Left renal cortex interstitium (tissue), 4 donors: ENCODE results near the gene NNAT. TPM values are rescaled to one million over a fixed set of nuclear protein-coding genes. Genes with fewer than 3 reads are reported as not detected.

Experiments used
- DNase-seq, 4 donors: peaks; one replicate each; pipeline ENCODE4 v3.0.0-alpha.2; 2013; ENCODE audit warnings: low read depth in 4 of 4, low spot score in 2 of 4, missing footprints in 1 of 4
- polyA plus RNA-seq, 4 donors: library from polyadenylated mRNA; unstranded; fragments of 120-200 nt; gene quantifications; one replicate each; pipeline ENCODE4 v1.2.1, GENCODE V29; 2013; ENCODE audit not compliant: insufficient read length in 4 of 4

Gene NNAT
- polyA plus RNA-seq, 4 donors: 88.8 to 148 (median 116) TPM

DNA sequence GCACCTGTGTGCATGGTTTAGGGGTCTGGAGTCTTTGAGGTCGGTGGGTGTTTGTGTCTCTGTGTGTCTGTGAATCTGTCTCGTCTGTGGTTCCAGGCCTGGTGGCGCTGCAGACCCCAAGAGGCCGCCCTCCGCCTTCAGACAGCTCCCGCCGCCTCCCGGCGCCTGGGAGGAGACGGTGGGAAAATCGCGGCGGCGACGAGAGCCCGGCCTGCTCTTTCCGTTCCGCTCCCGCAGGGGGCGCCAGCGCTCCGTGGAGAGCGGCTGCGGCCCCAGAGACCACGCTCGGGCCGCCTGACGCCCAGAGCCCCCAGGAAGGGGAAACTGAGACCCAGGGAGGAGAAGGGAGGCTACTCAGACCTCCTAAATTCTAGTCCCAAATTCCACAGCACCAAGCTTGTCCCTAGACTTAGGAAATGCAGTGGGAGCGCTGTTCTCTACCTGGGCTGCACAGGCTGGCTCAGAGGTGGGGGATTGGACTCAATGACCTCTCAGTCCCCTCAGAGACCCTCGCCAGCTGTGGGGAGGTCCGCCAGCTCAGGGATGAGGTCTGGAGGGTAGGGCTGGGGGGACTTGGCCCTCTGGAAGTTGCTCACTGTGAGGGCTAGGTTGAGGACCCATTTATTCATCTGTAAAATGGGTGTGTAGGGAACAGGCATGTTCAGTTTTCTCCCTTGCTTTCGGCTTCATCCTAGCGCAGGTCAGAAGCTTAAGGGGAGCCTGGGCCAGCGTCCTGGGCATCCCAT lies 43.5 kb downstream of the NNAT start:
- no peak for DNase-seq

DNA sequence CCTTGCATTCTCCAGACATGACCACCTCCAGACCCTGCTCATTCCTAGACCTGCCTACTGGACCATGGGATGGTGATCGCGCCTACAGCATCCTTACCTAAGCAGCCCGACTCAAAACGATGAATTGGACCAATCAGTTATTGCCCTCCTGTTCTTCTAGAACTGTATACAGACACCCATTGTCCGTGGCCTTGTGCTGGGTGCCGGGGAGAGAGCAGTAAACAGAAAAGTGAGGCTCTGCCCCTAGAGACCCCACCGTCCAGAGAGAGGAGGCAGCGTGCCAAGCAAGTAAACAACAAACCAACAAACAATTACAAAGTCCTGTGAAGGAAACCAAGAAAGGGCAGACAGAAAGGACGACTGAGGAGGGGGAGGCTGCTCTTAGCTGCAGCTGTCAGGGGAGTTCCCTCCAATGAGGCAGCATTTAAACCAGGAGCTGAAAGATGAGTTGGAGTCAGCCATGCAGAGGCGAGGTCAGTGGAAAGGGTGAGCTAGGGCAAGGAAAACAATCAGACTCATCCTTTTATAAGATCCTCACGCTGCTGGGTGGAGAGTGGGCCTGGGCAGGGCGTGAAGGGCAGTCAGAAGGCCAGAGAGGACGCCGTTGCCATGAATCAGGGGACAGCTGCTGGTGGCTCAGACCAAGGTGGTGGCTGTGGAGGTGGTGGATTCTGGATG lies 44.2 kb downstream of the NNAT start:
- DNase-seq: no peak

DNA sequence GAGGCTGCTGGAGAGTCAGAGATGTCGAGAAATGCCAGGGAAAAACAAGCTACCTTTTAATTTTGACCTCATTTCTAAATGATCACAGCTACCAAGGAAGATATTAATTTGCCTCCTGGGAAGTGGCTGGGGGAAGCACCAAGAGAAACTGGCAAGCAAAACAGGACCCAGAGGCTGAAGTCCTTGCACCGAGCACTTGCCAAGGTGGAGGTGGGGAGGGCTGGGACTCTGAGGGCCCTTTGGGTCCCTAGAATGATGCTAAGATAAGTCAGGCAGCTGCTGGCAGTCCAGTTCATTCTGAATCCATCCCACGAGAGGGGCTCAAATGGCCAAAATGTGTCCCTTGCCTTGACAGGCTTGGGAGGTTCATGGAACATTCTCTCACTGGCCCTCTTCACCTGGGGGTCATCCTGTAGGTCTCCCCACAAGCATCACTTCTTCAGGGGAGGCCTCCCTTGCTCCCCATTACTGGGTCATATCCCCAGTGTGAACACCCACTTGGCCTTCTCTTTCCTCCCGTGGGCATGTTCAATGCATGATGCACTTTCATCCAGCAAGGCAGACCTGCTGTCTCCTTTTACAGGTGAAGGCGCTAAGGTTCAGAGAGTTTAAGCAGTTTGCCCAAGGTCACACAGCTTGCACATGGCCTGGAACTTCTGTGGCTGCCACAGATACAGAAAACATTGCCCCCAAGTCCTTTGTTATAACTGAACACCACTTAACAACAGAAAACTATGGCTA lies 45.7 kb downstream of the NNAT start:
- no peak for DNase-seq

DNA sequence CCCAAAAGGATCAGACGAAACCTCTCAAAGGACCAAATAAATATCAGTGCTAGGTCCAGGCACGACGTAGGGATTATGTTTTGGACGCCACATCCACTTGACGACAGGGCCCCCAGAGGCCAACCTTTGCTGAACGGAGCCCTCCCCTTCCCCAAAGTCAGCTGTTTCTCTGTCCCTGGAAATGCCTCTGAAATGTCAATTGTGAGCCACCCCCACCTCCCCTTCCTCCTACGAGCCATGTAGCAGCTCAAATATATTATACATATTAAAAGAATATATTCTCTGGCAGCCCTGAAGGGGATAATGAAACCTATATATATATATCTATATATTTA lies 46.2 kb downstream of the NNAT start:
- no peak for DNase-seq

DNA sequence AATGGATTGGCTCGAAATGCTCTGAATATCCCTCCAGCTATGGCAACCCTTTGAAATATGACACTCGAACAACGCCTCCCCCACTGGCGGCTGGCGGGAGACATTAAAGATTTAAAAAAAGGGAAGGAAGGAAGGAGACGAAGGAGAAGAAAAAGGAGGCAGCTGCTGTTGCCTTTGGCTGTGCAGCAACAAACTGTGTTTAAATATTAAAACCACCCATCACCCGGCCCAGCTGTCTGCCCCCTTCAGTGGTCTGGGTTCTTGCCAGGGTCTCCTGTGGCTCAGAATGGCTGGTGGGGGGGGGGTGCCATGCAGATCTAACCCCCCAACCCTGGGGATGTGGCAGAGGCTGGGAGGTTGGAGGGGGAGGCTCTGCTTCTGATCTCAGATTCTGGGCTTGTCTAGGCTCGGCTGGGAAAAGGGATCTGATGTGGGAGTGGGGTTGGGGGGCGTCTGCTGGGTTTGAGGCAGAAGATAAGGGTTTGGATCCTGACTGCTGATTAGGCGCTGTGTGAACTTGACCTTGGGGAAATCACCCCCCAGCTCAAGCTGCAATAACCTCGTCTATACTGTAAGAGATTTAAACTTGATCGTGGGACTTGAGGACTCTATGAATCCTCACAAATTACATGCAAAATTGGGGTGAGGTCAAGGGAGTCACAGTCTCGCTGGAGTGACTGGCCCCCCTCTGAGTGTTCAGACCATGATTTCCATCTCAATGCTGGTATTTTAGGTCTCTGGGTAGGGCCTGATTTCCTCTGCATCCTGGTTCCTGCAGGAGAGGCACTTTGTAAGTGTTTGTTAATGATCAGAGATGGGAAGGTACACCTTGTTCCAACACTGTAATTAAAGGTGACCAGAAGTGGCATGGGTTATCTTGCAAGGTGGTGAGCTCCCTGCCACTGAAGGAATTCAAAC lies 46.9 kb downstream of the NNAT start:
- DNase-seq: peak in 2 of 4 donors; percentile 25 to 63

DNA sequence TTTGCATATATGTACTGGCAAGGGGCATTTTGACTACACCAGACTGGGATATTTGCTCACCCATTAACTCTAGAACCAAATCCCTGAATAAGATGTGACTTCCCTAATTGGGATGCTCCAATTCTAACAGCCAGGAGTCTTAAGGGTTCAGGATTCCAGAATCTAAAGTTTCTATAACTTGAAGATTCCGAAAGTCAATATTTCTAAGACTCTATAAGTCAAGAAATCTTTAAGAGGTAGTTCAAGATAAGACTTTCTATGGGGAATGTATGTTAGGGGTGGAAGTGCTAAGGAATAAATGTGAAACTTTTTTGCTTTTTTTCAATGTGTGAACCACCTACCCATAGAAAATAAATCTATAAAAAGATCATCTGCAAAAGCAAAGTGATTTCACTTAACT lies 49.4 kb downstream of the NNAT start:
- DNase-seq: no peak

DNA sequence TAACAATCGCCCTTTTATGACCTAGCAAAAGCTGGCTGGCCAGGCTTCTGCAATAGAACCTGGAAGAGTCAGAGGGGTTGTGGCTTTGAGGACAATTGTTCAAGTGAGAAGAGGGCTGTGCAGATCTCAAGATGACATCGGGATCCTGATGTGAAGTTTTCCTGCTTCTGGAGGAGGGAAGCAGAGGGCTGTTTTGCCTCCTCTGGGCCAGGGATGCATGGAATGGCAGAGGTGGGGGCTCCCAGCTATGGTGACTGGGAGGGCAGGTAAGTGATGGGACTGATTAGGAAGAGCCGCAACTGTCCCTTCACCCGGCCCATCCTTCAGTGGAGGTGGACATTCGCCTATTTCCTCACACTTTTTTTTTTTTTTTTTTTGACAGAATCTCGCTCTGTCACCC lies 50.0 kb downstream of the NNAT start:
- no peak for DNase-seq

Other genes with a start within 250 kb of the NNAT start
- gene MANBAL, start 231.6 kb upstream of the NNAT start, polyA plus RNA-seq: 10 to 100 TPM; 60.4 to 71.7 (median 70.0) TPM
- 10 to 100 TPM; 48.4 to 80.3 (median 60.4) TPM for gene SRC, start 175.1 kb upstream of the NNAT start, polyA plus RNA-seq
- gene BLCAP, start 6.6 kb downstream of the NNAT start, polyA plus RNA-seq: 100 to 1,000 TPM in 1 of 4 donors, 10 to 100 TPM in 3; 75.7 to 101 (median 84.3) TPM
- gene CTNNBL1, start 172.8 kb downstream of the NNAT start, polyA plus RNA-seq: 10 to 100 TPM; 45.6 to 61.5 (median 53.0) TPM